HFFc6 (cell line): ENCODE measurements around the gene ROBO1. TPM values are rescaled to one million over a fixed set of nuclear protein-coding genes. Genes with fewer than 3 reads are reported as not detected.
A peak's percentile ranks its signal among the peaks of the same experiment; 100 is the strongest.

Experiments
- DNase-seq: peaks from one replicate; pipeline ENCODE4 v3.0.0-alpha.2; 2018
- H3K27ac Mint-ChIP-seq: 2 replicates; pipeline ENCODE4 v1.8.0; 2020; ENCODE audit warnings: mild to moderate bottlenecking, mixed read lengths
- H3K27me3 Mint-ChIP-seq: 2 replicates; pipeline ENCODE4 v1.8.0; 2021; ENCODE audit warnings: mild to moderate bottlenecking, moderate library complexity, mixed read lengths; ENCODE audit not compliant: insufficient read depth
- H3K36me3 Mint-ChIP-seq: 2 replicates; pipeline ENCODE4 v1.8.0; 2021; ENCODE audit warnings: low read depth, mixed read lengths
- H3K4me1 Mint-ChIP-seq: 2 replicates; pipeline ENCODE4 v1.8.0; 2020; ENCODE audit warnings: low read depth, mixed read lengths
- H3K4me3 Mint-ChIP-seq: 2 replicates; pipeline ENCODE4 v1.8.0; 2020; ENCODE audit warnings: mild to moderate bottlenecking, moderate library complexity, mixed read lengths
- H3K9me3 Mint-ChIP-seq: 2 replicates; pipeline ENCODE4 v1.8.0; 2020; ENCODE audit warnings: mild to moderate bottlenecking, mixed read lengths
- total RNA-seq, 6 experiments: library from RNA; stranded (reverse); fragmentation: NEBNext Ultra II Directional; extraction: Animal tissue kit (Norgen Biotek cat#: 25700); gene quantifications; 2 replicates in 1 of 6; 3 replicates in 5 of 6; pipeline ENCODE4 v1.2.3, GENCODE V29; 2021
- TF ChIP-seq, protein P1 (sequence below): fragments of 200-600 bp; sonication (generic); IDR thresholded peaks from 2 replicates; pipeline ENCODE4 v1.5.0; 2021; ENCODE audit warnings: antibody characterized with exemption, mild to moderate bottlenecking

The ROBO1 gene
- total RNA-seq, 6 experiments from 2014 or later = 38.7 to 51.3 (median 41.7) TPM

DNA sequence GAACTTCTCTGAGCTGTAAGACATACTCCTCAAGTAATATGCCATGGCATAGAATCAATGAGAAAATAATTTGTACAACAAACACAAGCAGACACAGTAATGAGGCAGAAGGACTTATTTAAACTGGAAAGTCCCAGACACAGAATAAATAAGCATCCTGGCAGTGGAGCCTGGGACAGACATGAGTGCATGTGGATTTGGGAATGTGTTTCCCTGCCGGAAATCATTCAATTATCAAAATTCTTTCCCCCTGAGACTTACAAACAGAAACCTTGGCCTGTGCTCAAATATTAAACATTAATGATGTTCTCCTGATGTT, 520.1 kb downstream of the ROBO1 start:
- Mint-ChIP-seq H3K4me3 (no peak overlapping the region), H3K4me1 (peaks cover 16% of the 10 kb centered on the region; the same call in 1 of the 2 replicates), H3K36me3 (no peaks in the 10 kb centered on the region), H3K9me3 (no peaks in the 10 kb centered on the region), H3K27ac (no peak overlapping the region; the same call in 1 of the 2 replicates), H3K27me3 (no peaks in the 10 kb centered on the region)
- TF ChIP-seq, protein P1, sequence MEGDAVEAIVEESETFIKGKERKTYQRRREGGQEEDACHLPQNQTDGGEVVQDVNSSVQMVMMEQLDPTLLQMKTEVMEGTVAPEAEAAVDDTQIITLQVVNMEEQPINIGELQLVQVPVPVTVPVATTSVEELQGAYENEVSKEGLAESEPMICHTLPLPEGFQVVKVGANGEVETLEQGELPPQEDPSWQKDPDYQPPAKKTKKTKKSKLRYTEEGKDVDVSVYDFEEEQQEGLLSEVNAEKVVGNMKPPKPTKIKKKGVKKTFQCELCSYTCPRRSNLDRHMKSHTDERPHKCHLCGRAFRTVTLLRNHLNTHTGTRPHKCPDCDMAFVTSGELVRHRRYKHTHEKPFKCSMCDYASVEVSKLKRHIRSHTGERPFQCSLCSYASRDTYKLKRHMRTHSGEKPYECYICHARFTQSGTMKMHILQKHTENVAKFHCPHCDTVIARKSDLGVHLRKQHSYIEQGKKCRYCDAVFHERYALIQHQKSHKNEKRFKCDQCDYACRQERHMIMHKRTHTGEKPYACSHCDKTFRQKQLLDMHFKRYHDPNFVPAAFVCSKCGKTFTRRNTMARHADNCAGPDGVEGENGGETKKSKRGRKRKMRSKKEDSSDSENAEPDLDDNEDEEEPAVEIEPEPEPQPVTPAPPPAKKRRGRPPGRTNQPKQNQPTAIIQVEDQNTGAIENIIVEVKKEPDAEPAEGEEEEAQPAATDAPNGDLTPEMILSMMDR = no peak
- DNase-seq = peak; percentile 17

DNA sequence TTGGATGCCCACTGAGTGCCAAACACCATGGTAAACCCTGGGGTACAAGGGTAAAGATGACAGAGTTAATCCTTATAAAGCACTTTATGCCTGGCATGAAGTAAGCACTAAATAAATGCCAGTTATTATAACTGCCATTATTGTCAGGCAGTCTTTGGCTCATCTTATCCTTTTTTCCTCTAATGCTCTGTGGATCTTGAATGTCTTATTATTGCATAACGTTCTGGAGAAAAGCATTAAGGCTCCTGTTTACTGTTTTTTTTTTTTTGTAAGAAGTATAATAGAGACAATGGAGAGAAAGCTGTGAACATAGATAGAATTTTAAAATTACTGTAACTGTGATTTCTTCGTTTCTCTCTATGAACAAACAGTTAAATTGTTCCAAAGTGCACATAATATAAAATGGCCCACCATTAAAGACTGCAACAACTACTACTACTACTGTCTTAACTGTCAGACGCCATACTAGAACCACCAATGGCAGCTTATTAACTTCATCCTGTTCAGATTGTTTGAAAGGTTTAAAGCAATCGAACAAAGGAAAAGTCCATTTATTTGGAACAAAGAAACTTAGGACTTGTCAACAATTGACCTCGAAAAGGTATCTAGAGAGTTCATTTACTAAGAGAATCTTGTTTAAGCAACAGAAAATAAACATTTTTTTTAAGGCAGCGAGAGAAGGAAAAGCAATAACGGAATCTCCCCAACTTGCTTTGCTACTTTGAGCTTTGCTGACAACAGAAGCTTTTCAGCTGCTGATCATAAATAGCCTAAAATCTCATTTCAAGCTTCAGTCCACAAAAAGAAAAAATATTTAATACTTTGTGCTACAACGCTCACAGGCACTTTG, 520.7 kb downstream of the ROBO1 start:
- Mint-ChIP-seq H3K27me3 (no peaks in the 10 kb centered on the region), H3K4me3 (no peak overlapping the region), H3K4me1 (peaks cover 16% of the 10 kb centered on the region; the same call in 1 of the 2 replicates), H3K27ac (no peak overlapping the region; the same call in 1 of the 2 replicates), H3K9me3 (no peaks in the 10 kb centered on the region), H3K36me3 (no peaks in the 10 kb centered on the region)
- TF ChIP-seq, protein P1 = no peak
- DNase-seq = no peak

DNA sequence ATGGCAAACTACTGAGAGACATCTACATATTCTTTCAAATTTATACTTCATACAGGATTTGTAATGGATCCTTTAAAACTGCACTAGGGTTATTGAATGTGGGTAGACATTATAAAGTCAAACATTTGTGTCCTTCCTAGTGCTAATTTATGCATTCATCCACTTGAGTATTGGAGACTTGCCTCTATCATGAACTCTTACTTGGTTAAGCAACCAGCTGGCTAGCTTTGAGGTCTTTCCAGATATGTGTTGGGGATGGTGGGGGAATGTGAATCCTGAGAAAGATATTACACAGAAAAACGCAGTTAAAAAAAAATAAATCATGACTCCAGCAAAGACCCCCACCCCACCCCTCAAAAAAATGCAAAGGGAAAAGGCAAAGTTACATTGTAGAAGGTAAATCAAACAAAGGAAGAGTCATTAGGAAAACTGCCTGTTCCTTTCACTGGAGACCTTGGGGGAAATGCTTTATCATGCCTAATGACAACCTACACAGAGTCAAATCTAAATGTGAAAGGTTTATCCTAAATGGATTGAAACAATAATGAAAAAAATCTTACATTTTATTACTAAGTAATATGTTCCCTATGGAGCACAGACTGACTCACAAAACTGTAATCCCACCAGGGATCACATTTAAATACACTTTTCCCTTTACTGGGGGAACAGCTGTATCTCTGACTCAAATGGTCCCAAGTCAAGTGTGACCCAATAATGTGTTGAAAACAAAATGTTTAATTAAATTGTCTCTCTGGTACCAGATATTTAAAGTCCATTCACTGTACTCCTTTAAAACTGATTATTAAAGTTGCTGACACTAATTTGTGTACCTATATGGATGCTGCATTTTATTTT, 522.3 kb downstream of the ROBO1 start:
- H3K27me3 Mint-ChIP-seq = no peaks in the 10 kb centered on the region
- no peaks in the 10 kb centered on the region for H3K36me3 Mint-ChIP-seq
- H3K9me3 Mint-ChIP-seq = peaks cover 5% of the 10 kb centered on the region; the same call in 1 of the 2 replicates
- no peak for DNase-seq
- H3K4me1 Mint-ChIP-seq = peaks cover 16% of the 10 kb centered on the region; the same call in 1 of the 2 replicates
- H3K27ac Mint-ChIP-seq = no peak overlapping the region
- no peak overlapping the region for H3K4me3 Mint-ChIP-seq
- TF ChIP-seq, protein P1 = no peak

DNA sequence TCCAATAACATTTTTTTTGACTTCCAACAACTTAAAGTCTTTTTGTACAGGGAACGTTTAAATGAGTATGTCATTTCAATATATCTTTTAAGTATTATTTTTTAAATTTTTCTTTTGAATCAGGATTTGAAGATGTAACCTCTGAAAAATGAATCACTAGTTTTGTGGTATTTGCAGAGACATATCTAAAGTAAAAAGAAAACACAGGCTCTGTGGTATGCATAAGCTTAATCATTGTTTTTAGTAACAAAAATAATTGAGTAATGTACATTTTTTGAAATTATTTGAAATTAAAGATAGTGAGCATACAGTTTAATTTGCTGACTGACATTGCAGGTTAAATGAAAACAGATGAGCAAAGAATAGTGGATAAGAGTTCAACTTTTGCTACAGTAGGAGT, 531.3 kb downstream of the ROBO1 start:
- H3K4me3 Mint-ChIP-seq = no peak overlapping the region
- no peaks in the 10 kb centered on the region for H3K27me3 Mint-ChIP-seq
- H3K9me3 Mint-ChIP-seq = no peaks in the 10 kb centered on the region
- no peaks in the 10 kb centered on the region; the same call in 1 of the 2 replicates for H3K4me1 Mint-ChIP-seq
- H3K27ac Mint-ChIP-seq = no peak overlapping the region
- no peak for DNase-seq
- TF ChIP-seq, protein P1 = no peak
- H3K36me3 Mint-ChIP-seq = no peaks in the 10 kb centered on the region

DNA sequence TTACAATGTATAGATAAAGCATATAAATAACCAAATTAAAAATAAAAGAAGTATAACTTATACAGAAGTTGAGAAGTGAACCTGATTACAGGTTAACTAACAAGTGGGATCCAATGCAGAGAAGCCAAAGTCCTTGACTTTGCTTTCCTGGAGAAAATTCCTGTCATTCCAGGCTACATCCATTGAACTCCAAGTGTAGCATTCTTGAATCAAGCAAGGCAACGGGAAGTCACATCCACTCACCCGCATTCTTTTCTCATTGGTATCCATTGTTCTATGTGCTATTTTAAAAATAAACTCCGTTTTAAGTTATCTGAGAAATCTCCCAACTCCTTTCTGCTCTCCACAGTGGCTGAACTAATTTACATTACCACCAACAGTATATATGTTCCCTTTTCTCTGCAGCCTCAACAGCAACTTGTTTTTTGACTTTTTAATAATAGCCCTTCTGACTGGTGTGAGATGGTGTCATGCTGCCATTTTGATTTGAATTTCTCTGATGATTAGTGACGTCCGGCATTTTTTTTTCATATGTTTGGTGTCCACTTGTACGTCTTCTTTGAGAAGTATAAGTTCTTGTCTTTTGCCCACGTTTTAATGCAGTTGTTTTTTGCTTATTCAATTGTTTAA, 534.3 kb downstream of the ROBO1 start:
- H3K4me3 Mint-ChIP-seq = no peak overlapping the region
- H3K36me3 Mint-ChIP-seq = no peaks in the 10 kb centered on the region
- TF ChIP-seq, protein P1 = no peak
- H3K9me3 Mint-ChIP-seq = no peaks in the 10 kb centered on the region
- no peak overlapping the region for H3K27ac Mint-ChIP-seq
- DNase-seq = no peak
- no peaks in the 10 kb centered on the region for H3K27me3 Mint-ChIP-seq
- no peaks in the 10 kb centered on the region; the same call in 1 of the 2 replicates for H3K4me1 Mint-ChIP-seq
